Ovary (tissue), 3 donors: Measurements from ENCODE around the gene DENND1A.

Experiments
- CTCF ChIP-seq, 3 donors: fragments of 450-650 bp in 2 of 3; fragments of 200-600 bp in 1 of 3; IDR thresholded peaks; one replicate each; pipeline versions ENCODE4 v1.5.1 to v1.8.0; 2016 to 2022; ENCODE audit warnings: antibody characterized with exemption in 3 of 3, mild to moderate bottlenecking in 1 of 3
- POLR2A ChIP-seq: fragments of 450-650 bp; IDR thresholded peaks from one replicate; pipeline ENCODE4 v1.6.1; 2017; ENCODE audit warnings: antibody characterized with exemption, mild to moderate bottlenecking, moderate library complexity
- donor health status: DM: no; HTN: no; CAD: no.

- TF ChIP-seq CTCF (IDR thresholded peaks at IDR 0.05) (no peak), POLR2A (no peak)
Observed at GRCh38 chr9:123589361-123590239, 340.3 kb downstream of the DENND1A start.
